HCT116 (cell line): ENCODE results near the gene DZIP1L.

ENCODE experiments used
- CBX3 ChIP-seq: IDR thresholded peaks from 2 replicates; pipeline ENCODE4 v1.6.1; 2012; ENCODE audit warnings: low read depth
- CTCF ChIP-seq, 3 experiments: fragments of 200-600 bp in 1 of 3; sonication (generic) in 1 of 3; IDR thresholded peaks in 2 of 3; conservative IDR thresholded peaks in 1 of 3; 2 replicates each; pipeline ENCODE4 v1.5.1; 2012 to 2017; ENCODE audit warnings: low read depth in 2 of 3, low read length in 2 of 3, antibody characterized with exemption in 1 of 3, borderline replicate concordance in 1 of 3, control low read depth in 1 of 3, mild to moderate bottlenecking in 1 of 3, mixed read lengths in 1 of 3, mixed run types in 1 of 3, moderate library complexity in 1 of 3; ENCODE audit not compliant: insufficient read depth in 1 of 3
- EGR1 ChIP-seq: IDR thresholded peaks from 2 replicates; pipeline ENCODE4 v1.6.1; 2012; ENCODE audit warnings: low read depth
- EZH2 ChIP-seq: fragments of 200-600 bp; sonication (generic); IDR thresholded peaks from 2 replicates; pipeline ENCODE4 v1.6.1; 2017; ENCODE audit warnings: antibody characterized with exemption, mixed run types
- EZH2phosphoT487 ChIP-seq: fragments of 200-600 bp; IDR thresholded peaks from 2 replicates; pipeline ENCODE4 v1.6.1; 2018; ENCODE audit warnings: antibody characterized with exemption, borderline replicate concordance
- POLR2A ChIP-seq: IDR thresholded peaks from 2 replicates; pipeline ENCODE4 v1.7.0; 2011; ENCODE audit warnings: borderline replicate concordance; ENCODE audit not compliant: insufficient read depth, insufficient read length; ENCODE audit errors: extremely low read depth
- POLR2AphosphoS5 ChIP-seq: IDR thresholded peaks from 2 replicates; pipeline ENCODE4 v1.6.1; 2011; ENCODE audit warnings: mild to moderate bottlenecking, low read depth, low read length, moderate library complexity
- REST ChIP-seq: IDR thresholded peaks from 2 replicates; pipeline ENCODE4 v1.6.1; 2012; ENCODE audit warnings: low read depth
- SRF ChIP-seq: IDR thresholded peaks from 2 replicates; pipeline ENCODE4 v1.6.1; 2012; ENCODE audit warnings: low read depth
- TF ChIP-seq, protein P1 (sequence below): IDR thresholded peaks from 2 replicates; pipeline ENCODE4 v1.6.1; 2012

DNA sequence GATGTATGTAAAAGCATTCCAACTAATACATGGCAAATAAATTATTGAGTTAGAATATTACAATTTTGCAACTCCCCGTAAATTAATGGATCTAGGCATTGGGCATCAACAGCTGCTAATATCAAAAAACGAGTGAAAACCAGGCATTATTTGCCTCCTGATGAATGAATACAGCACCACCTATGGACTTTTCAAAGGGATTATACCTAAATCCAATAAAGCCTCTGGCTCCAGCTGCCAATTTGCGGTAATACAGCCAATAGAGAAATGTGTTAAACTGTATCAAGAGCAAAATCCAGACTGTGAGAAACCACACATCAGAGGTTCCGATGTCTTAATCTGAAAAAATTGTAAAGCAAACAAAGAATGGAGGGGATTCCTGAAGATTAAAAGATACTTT lies 33.1 kb upstream of the DZIP1L start:
- TF ChIP-seq EZH2 (no peak), CTCF (IDR thresholded peaks at IDR 0.05 in 2 of 3, conservative IDR thresholded peaks at IDR 0.05 in 1 of 3; ENCODE audit: borderline replicate concordance in 1 of 3, insufficient read depth in 1 of 3, low read depth in 2 of 3, low read length in 2 of 3) (0 out of 6 replicates have a peak, but pooled peaks of 1 of the 3 experiments have one; percentile 15), EZH2phosphoT487 (no peak), POLR2A (no peak), POLR2AphosphoS5 (no peak), CBX3 (no peak), SRF (no peak), REST (no peak), EGR1 (no peak)
- TF ChIP-seq, protein P1, sequence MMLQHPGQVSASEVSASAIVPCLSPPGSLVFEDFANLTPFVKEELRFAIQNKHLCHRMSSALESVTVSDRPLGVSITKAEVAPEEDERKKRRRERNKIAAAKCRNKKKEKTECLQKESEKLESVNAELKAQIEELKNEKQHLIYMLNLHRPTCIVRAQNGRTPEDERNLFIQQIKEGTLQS, result no peak
